HG02571 (cell line): ENCODE data around the gene FLRT3.

Experiments
- ATAC-seq: cut with Tn5 transposase; IDR thresholded peaks from one replicate; pipeline ENCODE4 v1.9.1; 2021; ENCODE audit warnings: mild to moderate bottlenecking, moderate library complexity; ENCODE audit not compliant: unreplicated experiment

FLRT3 gene

DNA sequence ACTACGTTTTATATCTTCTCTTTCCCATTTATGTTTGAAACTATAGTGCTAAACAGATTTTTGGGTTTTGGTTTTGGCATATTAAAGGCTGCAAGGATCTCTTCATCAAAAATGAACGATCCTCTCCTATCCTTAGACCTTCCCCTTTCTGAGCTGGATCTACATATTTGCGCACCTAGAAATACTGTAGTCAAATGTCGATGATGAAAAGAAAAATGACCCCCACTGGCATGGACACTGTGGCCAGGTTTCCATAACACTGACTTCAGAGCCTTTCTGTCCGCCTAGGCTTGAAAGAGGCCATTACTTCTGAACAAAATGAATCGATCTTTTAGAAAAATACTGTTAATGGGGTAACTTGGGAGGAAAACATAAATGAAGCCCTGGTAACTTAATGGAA is 5.8 kb downstream of the FLRT3 start:
- no peak for ATAC-seq

DNA sequence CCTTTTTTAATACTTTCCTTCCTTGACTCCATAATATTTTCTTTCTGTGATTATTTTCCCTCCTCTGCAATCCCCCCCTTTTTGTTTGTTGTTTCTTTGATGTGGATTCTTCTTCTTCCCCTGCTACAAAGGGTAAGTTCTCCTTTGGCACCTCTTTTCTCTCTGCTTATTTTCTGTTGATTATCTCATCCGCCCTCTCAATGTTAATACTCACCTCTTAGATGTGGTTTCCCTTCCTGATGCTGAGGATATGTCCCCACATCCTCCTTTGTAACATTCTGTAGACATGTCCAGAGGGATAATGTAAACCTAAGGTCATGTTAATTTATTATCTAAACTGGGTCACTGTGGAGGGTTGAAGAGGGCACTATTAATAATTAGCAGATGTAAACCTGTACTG is 17.7 kb downstream of the FLRT3 start:
- ATAC-seq: no peak

DNA sequence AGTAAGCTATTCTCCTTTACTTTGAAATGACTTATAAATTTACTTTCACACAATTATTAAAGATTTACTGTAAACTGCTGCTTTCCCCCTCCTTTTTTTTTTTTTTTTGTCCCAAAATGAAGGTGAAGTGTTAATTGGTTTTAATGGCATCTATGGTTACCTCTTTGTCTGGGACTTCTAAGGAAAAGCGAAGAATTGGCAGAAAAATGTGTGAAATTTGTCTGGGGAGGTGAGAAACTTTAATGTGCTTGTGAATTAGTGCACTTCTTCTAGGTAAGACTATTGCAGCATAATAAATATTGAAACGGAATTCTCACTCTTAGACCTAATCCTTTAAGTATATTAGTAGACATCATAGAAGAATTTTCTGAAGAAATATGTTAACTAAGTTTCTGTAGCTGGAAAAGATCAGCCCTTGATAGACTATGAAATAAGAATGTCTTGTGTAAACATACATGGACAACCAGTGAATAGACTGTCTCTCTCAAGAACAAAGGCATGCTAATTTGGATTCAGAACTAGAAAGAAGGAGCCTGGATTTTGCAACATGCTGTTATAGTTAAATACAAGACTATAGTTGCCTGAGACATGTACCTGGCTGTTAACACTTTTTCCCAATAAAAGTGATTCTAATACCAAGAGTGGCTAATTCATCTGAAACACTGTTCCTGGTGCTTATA is 23.9 kb downstream of the FLRT3 start:
- no peak for ATAC-seq

DNA sequence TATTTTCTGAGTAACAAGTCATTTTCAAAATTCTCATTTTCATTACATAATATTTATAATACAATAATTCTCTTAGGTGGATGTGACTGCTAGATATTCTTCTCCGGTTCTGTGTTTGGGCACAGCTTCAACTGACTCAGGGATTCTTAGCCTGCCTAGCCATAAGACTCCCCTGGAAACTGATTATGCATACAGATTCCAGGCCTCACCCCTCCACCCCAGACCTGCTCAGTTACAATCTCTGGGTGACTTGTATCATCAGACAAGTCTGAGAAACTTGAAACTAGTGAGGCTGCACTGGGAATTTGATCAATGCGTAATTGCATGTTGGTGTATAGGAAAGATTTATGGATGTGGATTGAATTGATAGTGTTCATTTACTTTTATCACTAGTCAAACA is 25.4 kb downstream of the FLRT3 start:
- ATAC-seq: no peak

DNA sequence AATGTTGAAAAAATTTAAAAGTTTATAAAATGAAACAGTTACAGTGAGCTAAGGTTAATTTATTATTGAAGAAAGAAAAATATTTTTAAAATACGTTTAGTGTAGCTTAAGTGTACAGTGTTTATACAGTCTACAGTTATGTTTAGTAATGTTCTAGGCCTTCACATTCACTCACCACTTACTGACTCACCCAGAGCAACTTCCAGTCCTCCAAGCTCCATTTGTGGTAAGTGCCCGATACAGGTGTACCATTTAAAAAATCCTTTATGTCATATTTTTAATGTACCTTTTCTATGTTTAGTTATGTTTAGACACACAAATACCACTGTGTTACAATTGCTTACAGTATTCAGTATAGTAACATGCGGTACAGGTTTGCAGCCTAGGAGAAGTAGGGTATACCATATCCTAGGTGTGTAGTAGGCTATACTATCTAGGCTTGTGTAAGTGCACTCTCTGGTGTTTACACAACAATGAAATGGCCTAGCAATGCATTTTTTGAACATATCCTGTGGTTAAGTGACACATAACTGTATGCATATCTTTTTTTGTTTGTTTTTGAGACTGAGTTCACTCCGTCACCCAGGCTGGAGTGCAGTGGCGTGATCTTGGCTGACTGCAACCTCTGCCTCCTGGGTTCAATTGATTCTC is 26.3 kb downstream of the FLRT3 start:
- ATAC-seq: no peak

DNA sequence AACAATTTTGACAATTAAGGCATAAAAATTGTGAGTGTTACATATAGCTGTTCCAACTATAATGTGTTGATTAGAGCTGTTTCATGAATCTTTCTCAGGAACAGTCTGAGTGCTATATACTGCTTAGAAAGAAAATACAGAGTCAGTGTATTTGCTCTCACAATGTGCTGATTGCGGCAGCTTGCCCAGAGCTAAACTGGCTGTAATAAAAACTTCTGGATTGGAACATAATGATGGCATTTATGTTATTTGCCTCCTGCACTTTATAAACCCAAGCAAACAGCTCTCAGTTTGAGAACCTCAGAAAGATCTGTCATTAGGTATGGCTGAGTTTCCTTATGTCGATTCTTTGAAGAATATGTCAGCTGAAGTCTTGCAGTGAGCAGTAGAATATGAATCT is 29.5 kb downstream of the FLRT3 start:
- ATAC-seq: no peak

DNA sequence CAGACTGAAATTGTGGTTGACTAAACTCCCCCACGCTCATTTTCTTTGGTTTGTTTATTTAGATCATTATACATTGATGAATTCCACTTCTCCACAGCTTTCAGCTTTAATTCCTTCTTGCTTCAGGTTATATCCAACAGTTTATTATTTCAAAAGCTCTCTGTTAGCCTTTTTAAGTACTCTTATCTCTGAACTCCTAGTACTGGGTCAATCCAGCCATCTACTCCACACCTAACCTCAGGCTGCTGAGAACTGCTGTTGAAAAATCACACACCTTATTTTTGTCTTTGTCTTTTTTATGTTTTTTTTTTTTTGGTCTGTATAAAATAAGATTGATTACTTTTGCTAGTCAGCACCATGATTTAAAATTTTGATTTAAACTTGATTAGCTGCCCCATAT is 32.9 kb downstream of the FLRT3 start:
- ATAC-seq: no peak

DNA sequence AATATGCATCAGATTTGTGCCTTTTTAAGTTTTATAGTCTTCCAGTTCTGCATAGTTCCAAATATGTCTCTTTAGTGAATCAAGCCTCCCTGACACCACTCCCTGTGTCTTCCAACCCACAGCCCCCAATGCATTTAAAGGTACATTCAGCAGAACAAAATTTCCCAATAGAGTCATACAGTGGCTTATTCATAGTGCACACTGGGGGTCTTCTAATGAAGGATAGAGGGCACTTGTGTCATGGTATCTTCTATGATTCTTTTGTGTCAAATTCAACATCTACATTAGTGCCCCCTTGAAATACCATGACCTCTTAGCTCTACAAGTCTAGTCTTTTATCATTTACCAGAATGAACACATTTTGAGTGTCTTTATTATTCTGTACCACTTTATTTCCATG is 33.8 kb downstream of the FLRT3 start:
- no peak for ATAC-seq

DNA sequence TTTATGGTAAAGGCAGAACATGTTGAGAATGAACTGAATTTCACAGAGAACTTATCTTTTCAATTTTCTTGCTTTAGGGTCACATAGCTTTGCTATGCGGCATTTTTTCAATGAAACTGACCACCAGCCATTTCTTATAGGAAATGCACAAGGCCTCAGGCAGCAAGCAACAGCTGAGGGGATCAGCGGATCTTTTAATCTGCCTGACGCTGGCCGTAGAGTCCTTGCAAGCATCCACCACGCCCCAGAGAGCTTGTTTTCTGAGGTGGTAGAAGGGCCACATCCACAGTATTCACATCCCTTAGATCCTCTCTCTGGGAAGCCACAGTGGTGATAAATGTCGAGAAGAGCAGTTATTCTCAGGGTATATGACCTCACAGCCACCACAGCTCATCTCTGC is 34.3 kb downstream of the FLRT3 start:
- no peak for ATAC-seq

DNA sequence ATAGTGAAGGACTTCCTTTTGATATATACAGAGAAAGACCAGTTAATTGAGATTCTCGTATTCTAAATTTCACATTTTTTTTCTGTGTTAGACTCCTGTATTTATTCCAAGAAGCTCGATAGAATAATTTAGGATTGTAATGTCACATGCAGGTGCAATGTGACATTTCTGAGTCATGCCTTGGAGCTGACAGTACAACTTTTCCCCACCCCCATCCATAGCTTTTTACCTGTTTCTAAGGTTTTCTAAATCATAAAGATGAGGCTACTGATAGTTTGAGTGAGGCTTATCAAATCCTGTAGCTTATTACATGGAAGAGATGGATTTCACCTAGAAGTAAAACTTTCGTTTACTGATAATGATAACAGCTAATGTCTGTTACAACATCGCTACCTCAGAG is 37.6 kb downstream of the FLRT3 start:
- no peak for ATAC-seq

DNA sequence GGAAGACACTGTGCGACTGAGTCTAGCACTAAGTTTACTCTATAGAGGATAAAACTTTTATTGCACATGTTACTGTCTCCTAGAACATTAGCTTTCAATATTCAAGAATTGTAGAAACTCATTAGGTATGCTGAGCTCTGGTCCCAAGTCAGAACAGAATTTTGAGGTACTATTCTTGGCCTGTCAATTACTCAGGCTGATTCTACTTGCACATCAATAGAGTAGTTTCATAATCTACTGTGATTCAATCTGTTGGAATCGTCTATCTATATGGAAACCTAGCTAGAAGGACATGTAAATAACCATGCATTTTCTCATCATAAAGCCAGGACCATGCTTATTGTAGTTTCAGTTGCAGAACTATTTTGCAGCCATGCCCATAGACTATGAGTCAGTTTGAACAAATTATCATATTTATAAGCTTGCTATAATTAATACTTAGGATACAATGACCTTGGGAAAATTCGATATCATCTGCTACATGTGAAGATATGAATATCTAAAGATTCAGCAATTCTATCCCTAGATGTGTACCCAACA is 41.6 kb downstream of the FLRT3 start:
- no peak for ATAC-seq

DNA sequence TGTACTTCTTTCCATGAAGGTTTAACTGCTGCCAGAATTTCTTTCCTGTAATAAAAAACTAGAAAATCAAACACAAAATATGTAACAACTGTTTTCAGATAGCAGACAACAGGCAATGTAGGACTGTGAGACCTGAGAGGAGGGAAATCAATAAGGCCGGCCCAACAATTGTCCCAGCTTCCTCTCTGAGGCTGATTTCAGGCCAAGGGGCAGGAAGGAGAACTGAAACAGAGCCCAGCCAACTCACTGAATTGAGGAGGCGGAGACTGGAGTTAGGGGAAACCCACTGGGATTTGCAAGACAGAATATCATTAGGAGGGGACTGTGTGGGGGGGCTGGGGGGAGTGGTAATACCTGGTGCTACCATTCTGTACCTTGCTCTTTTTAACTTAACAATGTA is 42.2 kb downstream of the FLRT3 start:
- no peak for ATAC-seq

DNA sequence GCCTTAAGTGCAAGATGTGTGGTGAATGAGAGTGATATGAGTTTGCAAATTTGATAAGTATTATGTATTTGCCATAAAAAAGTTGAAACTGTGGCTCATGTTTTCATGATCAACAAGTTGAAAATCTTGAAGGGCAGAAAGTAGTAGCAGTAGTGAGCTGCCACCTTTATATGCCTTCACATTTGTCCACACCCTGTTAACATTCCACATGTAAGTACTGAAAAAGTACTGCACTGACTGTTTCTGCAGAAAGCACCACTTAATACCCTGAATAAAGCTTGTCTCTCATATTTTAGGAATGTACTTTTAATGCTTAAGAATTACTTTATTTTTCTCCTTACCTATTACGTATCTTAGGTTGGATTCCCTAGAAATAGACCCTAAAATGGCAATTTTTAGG is 45.9 kb downstream of the FLRT3 start:
- ATAC-seq: no peak

DNA sequence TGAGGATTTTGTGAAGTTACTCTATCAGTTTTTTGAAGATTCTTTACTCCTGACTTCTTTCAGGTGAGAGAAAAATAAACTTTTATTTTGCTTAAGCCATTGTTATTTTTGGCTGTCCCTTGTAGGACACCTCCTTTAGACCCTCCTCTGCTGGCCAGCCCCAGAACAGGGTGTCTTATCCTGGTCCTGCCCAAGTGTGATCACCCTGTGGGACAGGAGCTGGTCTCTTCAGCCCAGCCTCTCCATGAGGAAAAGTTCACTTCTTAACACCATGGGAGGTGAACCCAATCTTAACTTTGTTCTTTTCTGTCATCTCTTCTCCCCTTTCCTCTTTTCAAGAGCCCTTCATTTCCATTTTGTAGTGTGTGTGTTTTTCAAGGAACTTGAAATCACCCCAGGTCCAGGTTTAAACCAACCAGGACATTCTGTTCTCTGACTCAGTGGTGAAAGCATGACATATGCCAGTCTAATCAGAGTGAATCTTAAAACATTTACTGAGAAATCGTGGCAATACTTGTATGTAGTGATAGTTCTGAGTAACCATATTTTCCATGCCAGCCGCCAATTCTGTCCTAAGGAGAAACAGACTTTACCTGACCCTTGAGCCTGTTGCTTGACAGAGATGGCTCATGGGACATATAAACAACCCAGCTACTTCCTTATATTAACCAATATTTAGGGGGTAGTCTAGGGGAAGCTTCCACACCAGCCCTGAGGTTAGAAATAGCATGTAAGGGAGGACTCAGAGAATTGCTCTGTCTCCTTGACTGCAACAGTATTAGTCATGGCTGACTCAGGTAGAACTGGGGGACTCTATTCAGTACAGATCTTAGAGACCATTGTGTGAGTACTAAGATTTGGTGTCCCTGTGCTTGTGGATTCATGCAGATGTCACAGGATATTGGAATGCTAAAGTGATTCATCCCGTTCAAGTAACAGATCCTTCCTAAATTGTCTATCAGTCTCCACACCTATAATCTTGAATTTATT is 48.8 kb downstream of the FLRT3 start:
- no peak for ATAC-seq

DNA sequence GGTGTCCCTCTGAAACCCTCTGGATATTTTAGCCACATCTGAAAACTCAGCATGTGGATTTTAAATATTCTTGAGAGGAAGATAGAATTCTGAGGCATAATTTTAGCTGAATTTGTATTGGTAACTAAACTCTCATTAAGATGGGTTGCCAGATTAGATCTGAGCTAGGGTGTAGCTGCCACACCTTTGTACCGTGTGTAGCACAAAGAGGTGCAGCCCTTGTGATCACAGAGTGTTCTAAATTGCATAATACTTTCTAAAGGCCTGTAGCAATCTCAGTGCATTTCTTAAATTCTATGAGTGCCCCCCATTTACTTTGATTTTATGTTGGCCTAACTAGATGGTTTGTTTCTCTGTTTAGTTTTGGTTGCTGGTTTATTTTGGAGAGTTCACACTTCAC is 53.0 kb downstream of the FLRT3 start:
- ATAC-seq: no peak

DNA sequence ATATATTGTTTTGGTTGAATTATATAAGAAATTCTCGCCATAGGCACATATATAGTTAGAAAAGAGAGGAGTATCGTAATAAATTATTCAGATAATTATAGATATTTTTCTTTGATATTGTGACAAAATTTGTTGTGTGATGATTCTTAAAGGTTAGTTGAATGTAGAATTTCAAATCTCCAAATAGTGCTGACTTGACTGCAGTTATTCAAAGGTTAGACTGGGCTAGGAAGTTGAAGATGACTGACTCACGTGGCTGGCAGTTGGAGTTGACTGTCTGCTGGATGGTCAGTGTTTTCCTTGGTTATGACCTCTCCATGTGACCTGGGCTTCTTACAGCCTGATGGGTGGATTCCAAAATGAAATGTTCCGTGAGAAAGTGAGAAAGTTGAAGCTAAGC is 55.3 kb downstream of the FLRT3 start:
- no peak for ATAC-seq
